Mucosa of gallbladder (tissue), 1 donor: ENCODE measurements around the gene CALHM1. TPM values are rescaled to one million over a fixed set of nuclear protein-coding genes. Genes with fewer than 3 reads are reported as not detected.
A peak's percentile ranks its signal among the peaks of the same experiment; 100 is the strongest.

Experiments used
- DNase-seq: peaks from one replicate; pipeline ENCODE4 v3.0.0-alpha.2; 2020; ENCODE audit warnings: low spot score
- total RNA-seq: library from RNA; stranded (reverse); gene quantifications from one replicate; pipeline ENCODE4 v1.2.1, GENCODE V29; 2021
- donor health status: DM: no; HTN: no; CAD: no.

Gene CALHM1
- total RNA-seq, 1 donor from 2014 or later: not detected

DNA sequence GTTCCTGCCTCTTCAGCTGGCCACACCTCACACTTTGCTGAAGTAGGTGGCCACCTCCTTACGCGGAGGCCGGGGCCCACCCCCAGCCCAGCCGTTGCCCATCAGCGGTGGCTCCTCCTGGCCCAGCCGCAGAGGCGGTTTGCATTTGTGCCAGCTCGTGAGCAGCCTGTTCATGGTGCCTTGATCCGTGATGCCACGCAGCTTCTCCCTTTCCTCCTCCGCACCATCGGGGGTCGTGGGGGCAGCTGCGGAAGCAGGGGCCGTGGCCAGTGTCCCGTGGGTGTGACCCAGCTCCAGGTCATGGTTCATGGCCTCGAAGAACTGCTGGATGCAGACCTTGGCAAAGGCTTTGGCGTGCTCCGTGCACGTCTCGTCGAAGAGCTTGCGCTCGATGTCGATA lies 3.5 kb downstream of the CALHM1 start:
- DNase-seq: no peak

DNA sequence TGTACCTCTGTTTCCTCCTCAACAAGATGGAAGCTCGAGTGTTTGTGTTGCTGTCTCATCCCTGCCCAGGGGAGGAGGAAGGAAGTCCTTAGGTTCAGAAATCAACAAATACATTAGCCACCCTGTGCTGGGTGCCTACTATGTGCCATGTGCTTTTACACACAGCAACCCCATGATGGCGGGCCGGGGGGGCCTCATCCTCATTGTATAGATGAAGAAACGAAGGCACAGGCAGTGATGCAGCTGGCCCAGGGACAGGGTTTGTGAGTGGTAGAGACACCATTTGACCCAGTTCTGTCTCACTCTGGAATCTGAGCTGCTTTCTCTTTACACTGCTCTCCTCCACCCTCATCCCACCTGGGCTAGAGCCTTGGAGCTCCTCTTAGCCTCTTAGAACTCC lies 4.7 kb downstream of the CALHM1 start:
- DNase-seq: no peak

DNA sequence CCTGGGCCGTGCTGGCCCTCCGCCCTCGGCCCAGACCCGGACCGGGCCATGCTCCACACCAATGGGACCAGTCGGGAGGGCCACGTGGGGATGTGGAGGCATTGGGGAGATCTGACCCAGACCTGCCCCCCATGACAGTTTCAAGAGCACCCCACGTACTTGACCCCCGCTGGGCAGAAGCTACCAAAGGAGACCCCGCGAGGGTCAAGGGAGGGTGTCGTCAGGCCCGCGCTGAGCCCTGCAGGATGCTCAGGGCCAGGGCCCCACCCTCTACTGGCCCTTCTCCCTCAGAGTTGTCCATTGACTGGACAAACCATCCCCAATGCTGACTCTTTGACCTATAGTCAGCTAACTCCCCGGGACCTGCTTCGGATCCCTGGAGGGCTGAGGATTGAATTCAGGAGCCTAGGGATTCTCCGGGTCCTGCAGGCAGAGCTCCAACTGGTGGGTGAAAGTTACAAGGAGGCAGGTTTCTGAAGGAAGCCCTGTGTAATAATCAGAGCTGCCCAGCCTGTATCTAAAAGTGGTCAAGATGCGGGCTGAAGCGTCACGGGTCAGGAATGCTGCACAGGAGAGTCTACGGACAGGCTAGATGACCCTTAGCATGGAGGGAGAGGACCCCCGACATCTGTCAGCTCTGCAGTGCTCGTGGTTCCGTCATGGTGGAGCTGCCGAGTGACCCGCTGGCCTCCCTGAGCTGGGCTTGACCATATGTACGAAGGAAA lies 6.0 kb downstream of the CALHM1 start:
- DNase-seq: no peak

DNA sequence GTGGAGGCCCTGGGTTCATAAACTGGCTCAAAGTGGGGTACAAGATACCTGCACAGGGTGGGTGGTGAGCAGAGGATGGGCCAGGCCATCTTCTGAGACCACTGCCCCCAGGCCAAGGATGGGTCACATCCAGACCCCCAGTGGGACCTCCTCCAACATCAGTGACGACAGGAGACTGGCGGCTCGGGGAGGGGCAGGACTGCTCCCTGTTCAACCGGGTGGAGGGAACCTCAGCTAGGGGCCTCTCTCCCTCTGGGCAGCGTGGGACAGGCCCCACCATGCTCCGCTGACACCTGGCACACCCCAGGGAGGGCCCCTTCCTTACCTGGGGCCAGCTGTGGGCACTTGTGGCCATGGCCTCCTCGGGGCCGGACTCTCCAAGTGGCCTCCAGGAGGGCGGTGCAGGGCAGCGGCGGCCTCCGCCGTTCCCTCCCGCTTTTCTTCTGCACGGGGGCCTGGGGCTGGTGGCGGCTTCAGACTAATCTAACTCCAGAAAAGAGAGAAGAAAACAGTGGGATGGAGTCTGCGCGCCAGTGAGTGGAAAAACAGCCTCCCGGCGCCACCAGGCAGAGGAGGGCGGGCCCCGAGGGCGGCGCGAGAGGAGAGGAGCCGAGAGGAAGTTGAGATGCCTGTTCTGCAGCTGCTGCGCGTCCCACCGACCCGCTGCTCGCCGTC lies 6.7 kb downstream of the CALHM1 start, which contains the start of gene CALHM2:
CALHM2 (minus strand) TSS at position 540 of the 675 bp plus-strand sequence. CDS start 2,429 bp downstream, outside the sequence.
- DNase-seq: peak; percentile 58

DNA sequence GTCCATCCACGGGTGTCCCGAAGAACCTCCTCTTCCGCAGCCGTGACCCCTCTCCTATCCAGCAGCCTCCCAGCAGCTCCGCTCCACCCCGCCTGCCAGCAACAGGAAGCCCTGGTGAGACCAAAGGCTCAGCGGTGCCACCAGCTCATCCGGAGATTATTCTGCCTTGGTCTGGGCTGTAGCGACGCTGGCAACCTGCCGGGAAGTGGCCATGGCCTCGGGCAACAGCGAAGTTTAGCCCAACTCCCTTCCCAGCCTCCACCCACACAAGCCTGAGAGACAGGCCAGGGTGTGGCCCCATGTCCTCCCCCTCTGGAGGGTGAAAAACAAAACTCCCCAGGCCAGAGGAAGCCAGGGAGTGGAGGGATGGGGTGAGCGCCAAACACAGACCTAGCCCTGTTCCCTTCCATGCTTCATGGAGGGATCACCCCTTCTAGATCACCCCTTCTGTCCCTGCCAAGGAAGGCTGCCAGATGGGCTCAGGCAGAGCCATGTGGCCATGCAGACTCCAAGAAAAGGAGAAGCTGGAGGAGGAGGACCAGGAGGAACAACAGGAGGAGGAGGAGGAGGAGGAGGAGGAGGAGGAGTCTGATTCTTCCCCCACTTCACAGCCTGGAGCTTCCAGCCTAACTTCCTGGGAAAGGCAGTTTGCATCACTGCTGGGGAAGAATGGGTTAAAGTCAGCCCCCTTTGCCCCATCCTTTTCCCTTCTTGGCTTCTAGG lies 7.4 kb downstream of the CALHM1 start:
- peak; percentile 42 for DNase-seq

DNA sequence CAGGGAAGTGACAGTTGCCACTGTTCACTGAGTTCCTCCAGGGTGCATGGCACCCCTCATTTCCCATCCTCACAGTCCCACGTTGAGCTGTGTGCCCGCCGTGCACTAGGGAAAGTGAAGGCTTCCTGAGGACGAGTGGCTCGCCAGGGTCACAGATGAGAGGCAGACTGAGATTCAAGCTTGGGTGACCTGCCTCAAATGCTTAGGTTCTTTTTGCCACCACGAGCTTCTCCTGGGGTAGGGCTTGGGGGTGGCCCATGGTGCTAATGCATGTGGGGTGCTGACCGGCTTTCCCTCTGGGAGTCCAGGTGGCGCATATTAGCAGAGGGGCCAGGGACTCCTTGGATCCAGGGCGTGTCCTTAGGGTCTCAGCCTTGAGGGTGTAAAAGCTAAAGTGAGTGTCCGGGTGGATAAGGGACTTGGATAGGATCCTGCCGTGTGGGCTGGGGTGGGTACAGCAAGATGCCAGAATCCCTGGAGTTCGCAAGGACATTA lies 8.5 kb downstream of the CALHM1 start:
- DNase-seq: no peak

DNA sequence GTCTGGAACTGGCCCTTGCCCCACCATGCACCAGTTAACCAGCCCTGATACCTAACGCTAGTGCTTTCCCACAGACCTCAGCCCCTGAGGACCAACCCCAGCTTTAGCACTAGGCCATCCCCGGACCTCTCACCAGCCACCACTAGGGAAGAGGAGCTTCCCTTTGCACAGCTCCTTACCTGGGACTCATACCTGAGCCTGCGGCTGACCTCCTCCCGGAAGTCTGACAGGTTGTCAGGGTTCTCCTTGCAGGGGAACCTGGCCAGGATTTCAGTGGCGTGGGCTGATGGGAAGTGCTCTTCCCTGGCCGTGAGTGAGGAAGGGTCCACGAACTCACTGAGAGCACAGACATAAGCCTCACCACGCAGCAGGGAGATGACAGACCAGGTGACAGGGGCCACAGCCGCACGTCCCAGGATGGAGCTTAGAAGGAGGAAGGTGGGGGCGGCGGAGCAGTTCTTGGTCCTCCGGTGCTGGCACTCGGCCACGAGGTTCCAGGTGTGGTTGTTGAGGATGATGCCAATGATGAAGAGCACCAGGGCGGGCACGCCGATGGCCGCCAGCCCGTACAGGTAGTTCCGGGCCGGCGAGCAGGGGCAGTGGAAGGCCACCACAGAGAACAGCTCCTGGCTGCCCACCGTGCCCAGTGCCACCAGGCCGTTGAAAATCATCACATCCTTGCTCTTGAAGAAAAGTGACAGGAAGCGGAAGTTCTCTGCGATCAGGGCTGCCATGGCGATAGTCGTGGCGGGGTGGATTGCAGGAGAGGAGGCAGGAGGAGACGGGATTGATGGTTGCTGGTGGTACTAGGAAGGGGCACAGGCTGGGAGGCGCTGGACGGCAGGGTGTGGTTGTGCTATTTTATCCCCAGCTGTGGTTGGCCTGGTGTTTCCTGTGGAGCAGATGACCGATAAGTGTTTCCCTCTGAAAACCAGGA lies 9.2 kb downstream of the CALHM1 start:
- no peak for DNase-seq

DNA sequence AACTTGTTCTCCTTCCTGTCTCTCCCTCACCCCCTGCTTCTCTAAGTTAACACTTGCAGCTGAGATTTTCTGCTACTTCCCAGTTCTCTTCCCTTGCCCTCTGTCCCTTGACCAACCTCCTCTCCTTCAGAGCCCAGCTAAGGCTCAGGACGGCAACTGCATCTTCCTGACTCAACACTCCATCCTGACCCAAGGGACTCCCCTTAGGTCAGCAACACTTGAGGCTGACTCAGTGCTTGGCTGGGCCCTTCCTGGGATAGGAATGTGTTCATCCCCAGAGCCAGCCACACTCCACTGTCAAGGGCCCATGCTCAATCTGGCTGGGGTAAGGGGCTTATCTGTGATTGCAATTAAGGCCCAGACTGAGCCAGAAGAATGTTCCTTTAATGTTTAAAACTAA lies 10.0 kb downstream of the CALHM1 start:
- no peak for DNase-seq

DNA sequence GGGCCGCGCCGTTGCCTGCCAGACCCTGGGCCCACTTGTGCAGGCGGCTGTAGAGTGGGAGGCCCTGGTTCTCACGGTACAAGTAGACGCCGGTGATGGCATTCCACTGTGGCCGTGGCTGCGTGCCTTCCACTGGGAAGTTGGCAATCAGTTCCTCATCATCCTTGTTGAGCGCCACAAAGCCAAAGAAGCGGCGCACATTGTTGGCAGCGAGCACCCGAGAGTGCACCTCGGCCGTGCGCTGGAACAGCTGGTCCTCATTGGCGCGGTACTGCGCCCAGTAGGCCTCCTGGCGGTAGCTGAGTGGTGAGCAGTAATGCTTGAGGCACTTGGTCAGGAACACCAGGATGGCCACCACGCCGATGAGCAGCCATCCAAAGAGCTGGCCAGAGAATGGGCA lies 11.5 kb downstream of the CALHM1 start:
- DNase-seq: no peak

DNA sequence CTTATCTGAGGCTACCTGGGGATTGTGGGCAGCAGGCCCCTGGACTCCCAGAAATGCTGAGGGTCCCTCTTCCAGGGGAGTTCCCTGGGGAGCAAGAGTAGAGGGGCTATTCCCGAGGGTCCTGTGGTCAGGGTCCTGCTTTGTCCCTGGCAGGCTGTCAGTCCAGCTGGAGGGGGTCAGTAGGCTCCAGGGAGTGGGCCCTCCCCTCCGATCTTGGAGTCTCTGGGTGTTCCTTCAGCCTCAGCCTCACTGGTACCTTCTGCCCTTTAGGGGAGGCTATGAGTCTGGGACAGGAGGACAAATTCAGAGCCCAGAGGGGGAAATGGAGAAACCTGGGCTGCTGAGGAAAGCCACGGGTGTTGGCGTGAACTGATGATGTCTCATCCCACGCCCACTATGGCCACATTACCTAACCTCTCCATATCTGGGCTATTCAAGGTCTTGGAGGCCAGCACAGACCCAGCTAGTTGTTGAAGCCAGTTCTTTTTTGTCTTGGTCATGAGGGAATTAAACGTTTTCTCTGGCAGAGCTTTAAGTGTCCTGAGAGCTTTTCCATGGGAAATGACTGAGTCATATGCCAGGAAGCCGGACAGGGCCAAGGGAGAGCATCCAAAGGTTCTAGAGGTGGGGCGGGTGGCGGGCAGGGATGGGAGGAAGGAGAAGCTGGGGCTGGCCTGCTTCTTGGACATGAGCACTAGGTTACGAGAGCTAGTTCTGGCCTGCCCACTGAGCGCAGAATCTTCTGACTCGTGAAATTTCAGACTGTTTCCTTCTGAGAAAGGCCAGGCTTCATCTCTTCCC lies 12.7 kb downstream of the CALHM1 start:
- DNase-seq: peak; percentile 35

DNA sequence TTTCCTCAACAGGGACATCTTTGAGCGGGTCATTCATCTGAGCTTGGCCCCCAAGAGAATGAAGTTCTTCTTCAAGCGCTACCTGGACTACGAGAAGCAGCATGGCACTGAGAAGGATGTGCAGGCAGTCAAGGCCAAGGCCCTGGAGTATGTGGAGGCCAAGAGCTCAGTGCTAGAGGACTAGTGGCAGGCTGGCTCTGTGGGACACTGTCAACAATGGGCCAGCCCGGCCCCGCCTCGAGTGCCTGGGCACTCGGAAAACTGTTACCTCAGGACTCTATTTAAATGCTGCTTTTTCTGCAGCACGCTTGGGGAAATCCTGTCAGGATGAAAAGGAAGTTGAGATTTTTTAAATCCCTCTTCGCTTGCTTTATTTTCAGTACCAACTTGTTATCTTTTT lies 13.3 kb downstream of the CALHM1 start:
- DNase-seq: no peak

DNA sequence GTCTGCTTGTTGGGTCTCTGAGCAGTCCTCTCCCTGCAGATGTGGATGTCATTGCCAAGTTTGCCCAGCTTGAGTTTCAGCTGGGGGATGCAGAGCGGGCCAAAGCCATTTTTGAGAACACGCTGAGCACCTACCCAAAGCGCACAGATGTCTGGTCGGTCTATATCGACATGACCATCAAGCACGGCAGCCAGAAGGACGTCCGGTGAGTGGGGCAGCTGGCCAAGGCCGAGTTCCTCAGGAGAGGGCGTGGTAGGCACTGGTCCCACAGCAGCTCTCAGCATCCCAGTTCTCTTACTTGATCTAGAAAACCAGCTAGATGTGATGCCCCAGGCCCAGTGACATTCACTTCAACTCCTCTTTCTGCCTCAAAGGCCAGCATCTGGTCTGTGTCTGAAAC lies 14.2 kb downstream of the CALHM1 start:
- DNase-seq: no peak

DNA sequence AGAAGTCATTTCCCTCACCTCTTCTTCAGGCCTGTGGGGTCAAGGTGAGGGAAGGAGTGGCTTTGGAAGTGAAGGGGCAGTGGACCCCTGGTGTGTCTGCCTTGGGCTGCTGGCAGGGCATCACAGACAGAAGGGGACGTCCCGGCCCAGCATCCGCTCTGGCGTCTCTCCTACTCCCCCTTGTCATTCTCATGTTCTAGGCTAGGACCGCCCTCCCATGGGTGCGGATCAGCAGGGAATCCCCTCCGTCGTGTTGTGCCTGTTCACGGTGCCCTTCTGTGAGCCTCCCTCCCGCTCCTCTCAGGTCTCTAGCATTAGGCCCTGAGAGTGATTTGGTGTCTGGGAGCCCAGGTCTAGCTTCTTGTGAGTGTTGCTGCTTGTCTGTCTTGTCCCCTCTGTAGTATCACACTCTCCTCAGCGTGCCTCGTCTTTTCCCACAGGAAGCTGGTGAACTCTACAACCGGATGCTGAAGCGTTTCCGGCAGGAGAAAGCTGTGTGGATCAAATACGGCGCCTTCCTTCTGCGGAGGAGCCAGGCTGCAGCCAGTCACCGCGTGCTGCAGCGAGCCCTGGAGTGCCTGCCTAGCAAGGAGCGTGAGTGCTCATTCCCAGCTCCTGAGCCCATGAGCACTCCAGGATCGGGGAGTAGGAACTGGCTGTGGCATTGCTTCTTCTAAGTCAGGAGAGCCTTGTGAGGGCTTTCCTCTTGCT lies 15.1 kb downstream of the CALHM1 start:
- no peak for DNase-seq

DNA sequence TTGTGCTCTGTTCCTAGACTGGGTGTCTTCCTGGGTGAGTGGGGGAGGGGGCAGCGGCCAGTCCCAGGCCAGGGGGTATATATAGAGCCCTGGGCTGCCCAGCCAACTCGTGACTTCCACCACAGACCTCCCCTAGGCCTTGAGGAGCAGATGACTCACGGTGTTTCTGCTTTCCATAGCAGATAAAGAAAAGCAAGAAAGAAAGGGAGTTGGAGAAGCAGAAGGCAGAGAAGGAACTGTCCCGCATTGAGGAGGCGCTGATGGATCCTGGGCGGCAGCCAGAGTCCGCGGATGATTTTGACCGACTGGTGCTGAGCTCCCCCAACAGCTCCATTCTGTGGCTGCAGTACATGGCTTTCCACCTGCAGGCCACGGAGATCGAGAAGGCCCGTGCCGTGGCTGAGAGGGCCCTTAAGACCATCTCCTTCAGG lies 16.7 kb downstream of the CALHM1 start:
- DNase-seq: peak; percentile 22

DNA sequence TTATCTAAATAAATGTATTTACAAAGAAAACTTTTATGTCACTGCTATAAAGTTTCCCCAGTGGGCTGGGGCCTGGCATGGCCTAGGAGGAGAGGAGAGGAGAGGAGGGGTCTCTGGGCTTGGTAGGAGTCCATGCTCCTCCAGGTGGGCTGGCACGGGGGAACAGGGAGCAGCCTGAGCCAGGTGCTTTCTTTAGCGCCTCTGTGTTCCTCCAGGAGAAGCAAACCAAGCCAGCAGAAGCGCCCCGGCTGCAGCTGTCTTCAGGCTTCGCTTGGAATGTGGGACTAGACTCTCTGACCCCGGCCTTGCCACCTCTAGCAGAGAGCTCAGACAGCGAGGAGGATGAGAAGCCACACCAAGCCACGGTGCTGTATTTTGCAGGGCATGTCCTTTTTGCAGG lies 17.1 kb downstream of the CALHM1 start:
- DNase-seq: no peak

DNA sequence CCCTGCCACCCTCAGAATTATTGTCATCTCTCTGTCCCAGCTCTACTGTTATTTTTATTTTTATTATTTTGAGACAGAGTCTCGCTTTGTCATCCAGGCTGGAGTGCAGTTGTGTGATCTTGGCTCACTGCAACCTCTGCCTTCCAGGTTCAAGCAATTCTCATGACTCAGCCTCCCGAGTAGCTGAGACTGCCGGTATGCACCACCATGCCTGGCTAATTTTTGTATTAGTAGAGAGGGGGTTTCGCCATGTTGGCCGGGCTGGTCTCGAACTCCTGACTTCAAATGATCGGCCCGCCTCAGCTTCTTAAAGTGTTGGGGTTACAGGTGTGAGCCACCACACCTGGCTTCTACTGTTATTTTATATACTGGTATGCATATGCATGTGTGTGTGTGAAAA lies 17.5 kb downstream of the CALHM1 start:
- DNase-seq: no peak

DNA sequence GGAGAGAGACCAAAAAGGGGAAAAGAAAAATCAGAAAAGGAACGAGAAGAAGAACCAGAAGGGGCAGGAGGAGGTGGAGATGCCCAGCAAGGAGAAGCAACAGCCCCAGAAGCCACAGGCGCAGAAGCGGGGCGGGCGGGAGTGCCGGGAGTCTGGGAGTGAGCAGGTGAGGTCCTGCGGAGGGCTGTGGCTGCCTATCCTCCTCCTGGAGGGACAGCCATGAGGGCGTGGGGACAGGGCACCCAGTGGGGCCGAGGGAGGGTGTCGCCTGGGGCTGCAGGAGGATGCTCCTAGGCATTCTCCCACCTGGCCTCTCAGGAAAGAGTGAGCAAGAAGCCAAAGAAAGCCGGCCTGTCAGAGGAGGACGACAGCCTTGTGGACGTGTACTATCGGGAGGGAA lies 18.3 kb downstream of the CALHM1 start:
- DNase-seq: no peak

DNA sequence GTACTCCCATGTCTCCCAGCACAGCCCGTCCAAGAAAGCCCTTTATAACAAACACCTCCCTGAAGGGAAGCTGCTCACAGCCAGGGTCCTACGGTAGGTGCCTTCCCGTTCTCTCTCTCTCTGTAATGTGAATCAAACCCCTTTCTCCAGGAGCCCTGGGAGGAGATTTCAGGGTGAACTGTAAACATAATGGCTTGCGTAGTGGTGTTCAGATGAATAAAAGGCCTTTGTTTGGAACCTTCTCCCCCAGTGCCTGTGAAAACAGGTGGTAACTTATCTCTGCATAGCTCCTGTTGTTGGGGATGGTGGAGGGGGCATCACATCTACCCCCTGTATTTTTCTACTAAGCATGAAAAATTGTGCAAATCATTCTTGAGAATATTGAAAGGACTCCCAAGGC lies 18.9 kb downstream of the CALHM1 start:
- DNase-seq: no peak

DNA sequence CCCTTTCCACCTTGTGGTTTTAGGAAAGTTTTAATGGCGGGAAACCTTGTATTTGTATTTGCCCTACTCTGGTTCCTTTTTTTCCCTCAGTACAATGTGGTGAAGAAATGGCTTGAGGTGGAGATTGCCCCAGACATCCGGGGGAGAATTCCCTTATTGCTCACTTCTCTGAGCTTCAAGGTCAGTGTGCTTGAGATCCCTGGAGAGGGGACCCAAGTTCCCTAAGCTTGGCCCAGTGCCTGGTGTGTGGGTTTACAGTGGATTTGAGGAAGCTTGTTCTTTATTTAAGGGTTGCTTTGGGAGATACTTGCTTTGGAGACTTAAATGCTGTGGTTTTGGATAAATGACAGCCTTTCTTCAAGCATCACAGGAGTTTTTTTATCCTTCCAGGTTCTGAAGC lies 24.8 kb downstream of the CALHM1 start:
- DNase-seq: no peak

DNA sequence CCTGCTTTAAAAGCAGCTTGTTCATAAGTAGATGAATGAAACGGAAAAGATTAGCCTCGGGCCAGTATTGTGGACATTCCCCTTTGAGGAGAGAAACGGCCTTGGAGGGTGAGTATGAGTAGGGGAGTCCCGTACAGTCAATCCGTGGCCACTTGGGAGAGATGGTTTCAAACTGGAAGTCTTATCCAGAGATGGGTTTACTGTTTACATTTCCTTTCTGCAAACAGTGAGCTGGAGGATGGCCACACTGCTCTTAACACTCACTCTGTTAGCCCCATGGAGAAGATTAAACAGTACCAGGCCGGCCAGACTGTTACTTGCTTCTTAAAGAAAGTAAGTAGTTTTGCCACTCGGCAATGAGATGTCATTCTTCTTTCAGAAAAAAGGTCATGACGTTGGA lies 26.8 kb downstream of the CALHM1 start:
- DNase-seq: no peak
